Activated CD8-positive, alpha-beta T cell treated with anti-CD3 and anti-CD28 coated beads for 36 hours (primary cell): Measurements from ENCODE around the gene MARCHF3. TPM values are rescaled to one million over a fixed set of nuclear protein-coding genes. Genes with fewer than 3 reads are reported as not detected.

Experiments
- ATAC-seq: fragments of 200-7000 bp; cut with Tn5 transposase; one replicate; pipeline ENCODE4 v1.10.0; 2021; ENCODE audit warnings: mild to moderate bottlenecking, moderate library complexity
- CTCF ChIA-PET: fragments of 350-600 bp; sonication (Branson Sonifier 250); formaldehyde crosslinking; loops from one replicate; lab custom pipeline; 2021; ENCODE audit warnings: antibody characterized with exemption; lab: Charles Lee
- POLR2A ChIA-PET: fragments of 350-600 bp; sonication (Branson Sonifier 250); formaldehyde crosslinking; loops from one replicate; lab custom pipeline; 2021; ENCODE audit warnings: antibody characterized with exemption; lab: Charles Lee
- DNase-seq: peaks from one replicate; pipeline ENCODE4 v3.0.0-alpha.2; 2020
- H3K27ac Mint-ChIP-seq: one replicate; pipeline ENCODE4 v1.8.0; 2021; ENCODE audit warnings: mild to moderate bottlenecking, mixed read lengths
- H3K27me3 Mint-ChIP-seq: one replicate; pipeline ENCODE4 v1.8.0; 2021; ENCODE audit warnings: mixed read lengths
- H3K36me3 Mint-ChIP-seq: one replicate; pipeline ENCODE4 v1.8.0; 2021; ENCODE audit warnings: low read depth, mixed read lengths
- H3K4me1 Mint-ChIP-seq: one replicate; pipeline ENCODE4 v1.8.0; 2021; ENCODE audit warnings: low read depth, mixed read lengths
- H3K4me3 Mint-ChIP-seq: one replicate; pipeline ENCODE4 v1.8.0; 2021; ENCODE audit warnings: mild to moderate bottlenecking, moderate library complexity, mixed read lengths
- H3K9me3 Mint-ChIP-seq: one replicate; pipeline ENCODE4 v1.8.0; 2021; ENCODE audit warnings: mixed read lengths
- CTCF ChIP-seq: fragments of 200-600 bp; IDR thresholded peaks from one replicate; pipeline ENCODE4 v1.8.0; 2022; ENCODE audit warnings: antibody characterized with exemption, mild to moderate bottlenecking
- intact Hi-C: fragments of 100-400 bp; cut with micrococcal nuclease; formaldehyde crosslinking; loops from one replicate; pipeline ENCODE4 v1.10.0; 2022
- total RNA-seq, 2 experiments: library from RNA; stranded (reverse); gene quantifications; one replicate each; pipeline ENCODE4 v1.2.3, GENCODE V29; 2021

Gene MARCHF3
- total RNA-seq, 2 experiments from 2014 or later = 6.1 TPM

GRCh38 chr5:127066721-127067120, 36.4 kb upstream of the MARCHF3 start:
- intact Hi-C loops = no loop called here
- ChIA-PET POLR2A (no interaction called here), CTCF (interaction anchor here (0.6 to 1.0 kb wide), 2 partner anchors 229 to 265 kb away, joined by 3 to 4 read pairs; no protein-coding TSS in a partner anchor)
- DNase-seq = no peak
- H3K36me3 Mint-ChIP-seq = peaks cover 8% of the 10 kb centered on the region
- H3K9me3 Mint-ChIP-seq = no peaks in the 10 kb centered on the region
- no peaks in the 10 kb centered on the region for H3K27me3 Mint-ChIP-seq
- no peak overlapping the region for H3K4me3 Mint-ChIP-seq
- no peak for TF ChIP-seq CTCF
- H3K27ac Mint-ChIP-seq = no peak overlapping the region
- peaks cover 2% of the 10 kb centered on the region for H3K4me1 Mint-ChIP-seq
- ATAC-seq = no peak

GRCh38 chr5:127064253-127064840, 34.0 kb upstream of the MARCHF3 start:
- no peak for DNase-seq
- CTCF ChIA-PET = no interaction called here
- Mint-ChIP-seq H3K4me1 (peaks cover 9% of the 10 kb centered on the region), H3K9me3 (no peaks in the 10 kb centered on the region), H3K27me3 (no peaks in the 10 kb centered on the region), H3K27ac (no peak overlapping the region), H3K4me3 (no peak overlapping the region), H3K36me3 (peaks cover 8% of the 10 kb centered on the region)
- ATAC-seq = no peak
- intact Hi-C loops = no loop called here
- no peak for TF ChIP-seq CTCF
- POLR2A ChIA-PET = interaction anchor here (0.8 to 1.5 kb wide), 2 partner anchors 9 to 18 kb away, joined by 3 to 6 read pairs; partner anchors contain the start of gene C5orf63

- no peak for DNase-seq
- no peak for ATAC-seq
- ChIA-PET CTCF (interaction anchor here (0.7 kb wide), 1 partner anchor 9 kb away, joined by 4 read pairs; no protein-coding TSS in a partner anchor), POLR2A (interaction anchor here (1.5 kb wide), 1 partner anchor 10 kb away, joined by 6 read pairs; the partner anchor contains the start of gene C5orf63)
- H3K27ac Mint-ChIP-seq = no peak overlapping the region
- H3K4me1 Mint-ChIP-seq = peaks cover 9% of the 10 kb centered on the region
- TF ChIP-seq CTCF = no peak
- no peaks in the 10 kb centered on the region for H3K27me3 Mint-ChIP-seq
- peaks cover 9% of the 10 kb centered on the region for H3K36me3 Mint-ChIP-seq
- no peak overlapping the region for H3K4me3 Mint-ChIP-seq
- intact Hi-C loops = no loop called here
- H3K9me3 Mint-ChIP-seq = no peaks in the 10 kb centered on the region
Observed at GRCh38 chr5:127063257-127063913, 33.0 kb upstream of the MARCHF3 start.

- POLR2A ChIA-PET = no interaction called here
- TF ChIP-seq CTCF = no peak
- no peak for ATAC-seq
- Mint-ChIP-seq H3K36me3 (peaks cover 19% of the 10 kb centered on the region), H3K27ac (no peak overlapping the region), H3K4me3 (no peak overlapping the region), H3K27me3 (no peaks in the 10 kb centered on the region), H3K9me3 (no peaks in the 10 kb centered on the region), H3K4me1 (peaks cover 9% of the 10 kb centered on the region)
- DNase-seq = no peak
- intact Hi-C loops = no loop called here
- CTCF ChIA-PET = no interaction called here
Observed at GRCh38 chr5:127061956-127062355, 31.6 kb upstream of the MARCHF3 start.

- intact Hi-C loops = no loop called here
- ChIA-PET CTCF (no interaction called here), POLR2A (no interaction called here)
- H3K27ac Mint-ChIP-seq = no peak overlapping the region
- DNase-seq = no peak
- H3K4me3 Mint-ChIP-seq = no peak overlapping the region
- no peak for ATAC-seq
- H3K36me3 Mint-ChIP-seq = peaks cover 20% of the 10 kb centered on the region
- no peak for TF ChIP-seq CTCF
- no peaks in the 10 kb centered on the region for H3K9me3 Mint-ChIP-seq
- no peaks in the 10 kb centered on the region for H3K27me3 Mint-ChIP-seq
- peaks cover 9% of the 10 kb centered on the region for H3K4me1 Mint-ChIP-seq
Observed at GRCh38 chr5:127061537-127061936, 31.2 kb upstream of the MARCHF3 start.
